A673 (cell line): Measurements from ENCODE around the gene UBASH3A. TPM values are rescaled to one million over a fixed set of nuclear protein-coding genes. Genes with fewer than 3 reads are reported as not detected.

Experiments
- BruUV-seq: library from RNA; stranded (reverse); fragments of 400-500 nt; replicated peaks from 2 replicates; lab custom pipeline; 2021; lab: Mats Ljungman, UMichigan
- CTCF ChIA-PET: fragments of 300-600 bp; sonication (Branson Sonifier 250); formaldehyde crosslinking; loops from one replicate; lab custom pipeline; 2022; ENCODE audit warnings: antibody characterized with exemption; lab: Charles Lee
- POLR2A ChIA-PET: fragments of 300-600 bp; sonication (Branson Sonifier 250); formaldehyde crosslinking; loops from one replicate; lab custom pipeline; 2022; ENCODE audit warnings: antibody characterized with exemption; ENCODE audit not compliant: low non-redundant PET; lab: Charles Lee
- DNase-seq: peaks from one replicate; pipeline ENCODE4 v3.0.0-alpha.2; 2015; ENCODE audit warnings: low spot score
- H3K27ac ChIP-seq: fragments of 200-600 bp; sonication (generic); 2 replicates; pipeline ENCODE4 v1.5.1; 2016; ENCODE audit warnings: mixed run types, low read depth, mild to moderate bottlenecking, mixed read lengths, antibody characterized with exemption, low read length; ENCODE audit not compliant: poor library complexity, severe bottlenecking
- H3K27me3 ChIP-seq: fragments of 200-600 bp; sonication (generic); replicated peaks from 2 replicates; pipeline ENCODE4 v1.6.1; 2017; ENCODE audit warnings: mixed run types, low read depth, mild to moderate bottlenecking, mixed read lengths, antibody characterized with exemption, low read length; ENCODE audit not compliant: insufficient read depth, poor library complexity
- H3K36me3 ChIP-seq: fragments of 200-600 bp; sonication (generic); 2 replicates; pipeline ENCODE4 v1.6.1; 2016; ENCODE audit warnings: mixed run types, mild to moderate bottlenecking, mixed read lengths, antibody characterized with exemption, low read length; ENCODE audit not compliant: insufficient read depth, poor library complexity, severe bottlenecking
- H3K4me1 ChIP-seq: fragments of 200-600 bp; sonication (generic); 2 replicates; pipeline ENCODE4 v1.6.1; 2017; ENCODE audit warnings: mixed run types, mild to moderate bottlenecking, mixed read lengths, antibody characterized with exemption, low read length; ENCODE audit not compliant: insufficient read depth, poor library complexity, severe bottlenecking
- H3K4me3 ChIP-seq: fragments of 200-600 bp; sonication (generic); 2 replicates; pipeline ENCODE4 v1.5.1; 2016; ENCODE audit warnings: low read depth, mixed run types, mild to moderate bottlenecking, mixed read lengths, low read length; ENCODE audit not compliant: poor library complexity, severe bottlenecking
- H3K9me3 ChIP-seq: fragments of 200-600 bp; sonication (generic); 2 replicates; pipeline ENCODE4 v1.6.1; 2016; ENCODE audit warnings: mixed run types, low read depth, mild to moderate bottlenecking, mixed read lengths, antibody characterized with exemption, low read length; ENCODE audit not compliant: poor library complexity, severe bottlenecking
- CTCF ChIP-seq: fragments of 300-800, 200-600 bp; sonication (generic); conservative IDR thresholded peaks from 2 replicates; pipeline ENCODE4 v1.5.1; 2017; ENCODE audit warnings: low read depth, mild to moderate bottlenecking, antibody characterized with exemption, low read length, moderate library complexity, mixed read lengths
- EZH2 ChIP-seq: fragments of 200-600 bp; sonication (generic); IDR thresholded peaks from 2 replicates; pipeline ENCODE4 v1.6.1; 2017; ENCODE audit warnings: borderline replicate concordance, low read depth, mild to moderate bottlenecking, mixed read lengths, antibody characterized with exemption, low read length; ENCODE audit not compliant: poor library complexity, severe bottlenecking
- intact Hi-C: fragments of 100-400 bp; cut with micrococcal nuclease; formaldehyde crosslinking; loops from one replicate; pipeline ENCODE4 v1.10.0; 2022; ENCODE audit not compliant: unreplicated experiment
- total RNA-seq: library from RNA; stranded (reverse); gene quantifications from 2 replicates; pipeline ENCODE4 v1.2.3, GENCODE V29; 2021

UBASH3A gene
- total RNA-seq, 1 experiment from 2014 or later = not detected

- no peak for TF ChIP-seq CTCF
- no peak for TF ChIP-seq EZH2
- no peak overlapping the region for H3K27ac ChIP-seq
- BruUV-seq = no TSS peak
- H3K27me3 ChIP-seq = no peaks in the 10 kb centered on the region
- ChIA-PET CTCF (no interaction called here), POLR2A (no interaction called here)
- H3K4me1 ChIP-seq = peaks cover 6% of the 10 kb centered on the region
- intact Hi-C loops = loop anchor here (5.0 kb wide), 1 partner anchor 299 kb away; no protein-coding TSS in a partner anchor
- H3K4me3 ChIP-seq = no peak overlapping the region
- DNase-seq = no peak
- H3K36me3 ChIP-seq = no peaks in the 10 kb centered on the region
- H3K9me3 ChIP-seq = no peaks in the 10 kb centered on the region
Measured at GRCh38 chr21:42446531-42446930, 42.8 kb downstream of the UBASH3A start.

- no peak for TF ChIP-seq EZH2
- no peak for TF ChIP-seq CTCF
Measured at GRCh38 chr21:42447182-42447581, 43.5 kb downstream of the UBASH3A start.

GRCh38 chr21:42447732-42448131 lies 44.0 kb downstream of the UBASH3A start:
- H3K9me3 ChIP-seq = no peaks in the 10 kb centered on the region
- no peak overlapping the region for H3K27ac ChIP-seq
- peaks cover 6% of the 10 kb centered on the region for H3K4me1 ChIP-seq
- BruUV-seq = no TSS peak
- no peaks in the 10 kb centered on the region for H3K36me3 ChIP-seq
- H3K27me3 ChIP-seq = no peaks in the 10 kb centered on the region
- CTCF ChIA-PET = interaction anchor here (1.0 kb wide), 1 partner anchor 138 kb away, joined by 3 read pairs; no protein-coding TSS in a partner anchor
- DNase-seq = no peak
- no peak overlapping the region for H3K4me3 ChIP-seq
- intact Hi-C loops = loop anchor here (5.0 kb wide), 1 partner anchor 300 kb away; no protein-coding TSS in a partner anchor
- TF ChIP-seq EZH2 = no peak
- TF ChIP-seq CTCF = no peak
- POLR2A ChIA-PET = no interaction called here

More at GRCh38 chr21:42447182-42447581, 43.5 kb downstream of the UBASH3A start:
- H3K4me3 ChIP-seq = no peak overlapping the region
- DNase-seq = no peak
- H3K36me3 ChIP-seq = no peaks in the 10 kb centered on the region
- ChIA-PET POLR2A (no interaction called here), CTCF (no interaction called here)
- H3K27ac ChIP-seq = no peak overlapping the region
- peaks cover 6% of the 10 kb centered on the region for H3K4me1 ChIP-seq
- H3K9me3 ChIP-seq = no peaks in the 10 kb centered on the region
- no peaks in the 10 kb centered on the region for H3K27me3 ChIP-seq
- intact Hi-C loops = loop anchor here (5.0 kb wide), 1 partner anchor 300 kb away; no protein-coding TSS in a partner anchor
- BruUV-seq = no TSS peak
